T-helper 1 cell treated with Interleukin-12 subunit alpha and Interleukin-12 subunit beta and Interleukin-4 antibody, amounts not matched to agents 30 ng/mL and 1 ng/mL, for 36 hours (primary cell): Measurements from ENCODE around the gene COL4A5. TPM values are rescaled to one million over a fixed set of nuclear protein-coding genes. Genes with fewer than 3 reads are reported as not detected.

Experiments
- intact Hi-C: fragments of 100-400 bp; cut with micrococcal nuclease; formaldehyde crosslinking; loops from one replicate; pipeline ENCODE4 v1.15.1; 2024
- total RNA-seq: library from RNA; stranded (reverse); gene quantifications from 2 replicates; pipeline ENCODE4 v1.2.3, GENCODE V29; 2022

The COL4A5 gene
- total RNA-seq, 1 donor from 2014 or later = not detected

GRCh38 chrX:108640817-108641216 is 201.2 kb downstream of the COL4A5 start:
- intact Hi-C loops = no loop called here

- intact Hi-C loops = no loop called here
Measured at GRCh38 chrX:108641589-108642272, 202.1 kb downstream of the COL4A5 start.

- intact Hi-C loops = no loop called here
Measured at GRCh38 chrX:108642273-108642628, 202.6 kb downstream of the COL4A5 start.

- intact Hi-C loops = no loop called here
Measured at GRCh38 chrX:108664701-108665100, 225.1 kb downstream of the COL4A5 start.

- intact Hi-C loops = no loop called here
Measured at GRCh38 chrX:108666101-108666500, 226.5 kb downstream of the COL4A5 start.

- intact Hi-C loops = no loop called here
Measured at GRCh38 chrX:108671526-108671925, 231.9 kb downstream of the COL4A5 start.

- intact Hi-C loops = no loop called here
Measured at GRCh38 chrX:108696690-108697089, 257.1 kb downstream of the COL4A5 start.

- intact Hi-C loops = no loop called here
Measured at GRCh38 chrX:108699368-108699767, 259.7 kb downstream of the COL4A5 start.

- intact Hi-C loops = no loop called here
Measured at GRCh38 chrX:108701633-108702032, 262.0 kb downstream of the COL4A5 start.

GRCh38 chrX:108702530-108702929 is 262.9 kb downstream of the COL4A5 start:
- intact Hi-C loops = no loop called here

- intact Hi-C loops = no loop called here
Measured at GRCh38 chrX:108704839-108705238, 265.2 kb downstream of the COL4A5 start.

GRCh38 chrX:108712886-108713285 is 273.2 kb downstream of the COL4A5 start:
- intact Hi-C loops = no loop called here

GRCh38 chrX:108722561-108722960 is 282.9 kb downstream of the COL4A5 start:
- intact Hi-C loops = no loop called here

- intact Hi-C loops = no loop called here
Measured at GRCh38 chrX:108726748-108727147, 287.1 kb downstream of the COL4A5 start.

- intact Hi-C loops = no loop called here
Measured at GRCh38 chrX:108731153-108731552, 291.5 kb downstream of the COL4A5 start.

- intact Hi-C loops = no loop called here
Measured at GRCh38 chrX:108732630-108733321, 293.1 kb downstream of the COL4A5 start.

- intact Hi-C loops = no loop called here
Measured at GRCh38 chrX:108734426-108734825, 294.8 kb downstream of the COL4A5 start.

- intact Hi-C loops = no loop called here
Measured at GRCh38 chrX:108735091-108735678, 295.5 kb downstream of the COL4A5 start.

GRCh38 chrX:108735679-108736508 is 296.3 kb downstream of the COL4A5 start:
- intact Hi-C loops = no loop called here

- intact Hi-C loops = no loop called here
Measured at GRCh38 chrX:108736509-108737479, 297.2 kb downstream of the COL4A5 start, which contains the start of gene IRS4. Gene IRS4, minus strand, starts transcription at chrX:108736563.

- intact Hi-C loops = no loop called here
Measured at GRCh38 chrX:108737754-108738153, 298.1 kb downstream of the COL4A5 start.
